Stimulated activated CD4-positive, alpha-beta T cell treated with anti-CD3 and anti-CD28 coated beads, Interleukin-1b, Interleukin-23, amount 100 ng/mL, for 24 hours (primary cell): ENCODE measurements around the gene RNASE8.

Source experiments
- DNase-seq, 4 experiments: peaks; one replicate each; pipeline ENCODE4 v3.0.0-alpha.2; 2020; ENCODE audit warnings: low read depth in 4 of 4, low spot score in 1 of 4

The RNASE8 gene

DNA sequence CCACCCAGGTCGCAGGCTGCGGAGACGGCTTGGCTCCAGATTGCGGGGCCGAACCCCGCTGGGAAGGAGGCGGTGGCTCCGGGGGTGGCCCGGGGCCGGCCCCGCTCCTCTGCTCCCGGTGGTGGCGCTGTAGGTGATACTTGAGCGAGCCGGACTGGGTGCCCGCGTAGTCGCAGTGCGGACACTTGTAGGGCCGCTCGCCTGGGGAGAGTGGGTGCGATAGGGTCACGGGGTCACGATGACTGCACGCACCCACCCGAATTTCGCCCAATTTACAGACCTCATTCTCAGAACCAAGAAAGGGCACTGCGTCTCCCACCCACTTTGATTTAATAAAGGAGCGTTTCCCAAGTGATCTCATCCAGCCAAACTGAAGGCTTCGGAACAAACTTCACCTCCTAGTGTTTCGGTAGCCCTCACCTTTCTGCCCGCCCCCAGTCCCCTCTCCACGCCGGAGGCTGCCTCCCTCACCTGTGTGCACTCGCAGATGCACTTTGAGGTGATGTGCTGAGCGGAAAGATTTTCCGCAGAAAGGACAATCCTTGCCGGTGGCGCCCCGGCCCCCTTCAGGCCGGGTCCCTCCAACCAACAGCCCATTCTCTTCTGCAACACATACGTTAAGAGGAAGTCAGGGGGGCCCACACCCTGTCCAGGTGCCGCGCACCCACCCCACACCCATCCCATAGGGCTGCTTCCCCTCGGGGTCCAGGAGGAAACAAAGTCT is 33.5 kb downstream of the RNASE8 start:
- no peak for DNase-seq

DNA sequence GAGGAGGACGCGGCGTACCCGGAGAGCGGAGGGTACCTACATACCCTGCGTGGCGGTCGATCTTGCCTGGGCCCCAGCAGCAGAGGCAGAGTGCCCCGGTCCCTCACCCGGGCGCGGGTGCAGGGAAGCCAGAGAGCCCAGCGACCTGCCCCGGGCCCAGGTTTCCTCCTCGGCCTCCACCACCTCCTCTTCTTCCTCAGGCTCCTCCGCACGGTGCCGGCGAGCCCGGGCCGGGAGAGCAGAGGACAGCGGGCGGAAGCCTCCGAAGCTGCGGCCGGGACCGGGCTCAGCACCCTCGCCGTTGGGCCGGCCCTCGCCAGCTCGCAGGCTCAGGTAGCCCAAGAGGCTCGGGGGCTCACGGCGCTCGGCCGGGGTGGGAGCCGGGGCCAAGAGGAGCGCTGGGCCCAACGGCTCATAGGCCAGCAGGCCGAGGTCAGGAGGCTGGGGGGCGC is 34.2 kb downstream of the RNASE8 start:
- DNase-seq = no peak

DNA sequence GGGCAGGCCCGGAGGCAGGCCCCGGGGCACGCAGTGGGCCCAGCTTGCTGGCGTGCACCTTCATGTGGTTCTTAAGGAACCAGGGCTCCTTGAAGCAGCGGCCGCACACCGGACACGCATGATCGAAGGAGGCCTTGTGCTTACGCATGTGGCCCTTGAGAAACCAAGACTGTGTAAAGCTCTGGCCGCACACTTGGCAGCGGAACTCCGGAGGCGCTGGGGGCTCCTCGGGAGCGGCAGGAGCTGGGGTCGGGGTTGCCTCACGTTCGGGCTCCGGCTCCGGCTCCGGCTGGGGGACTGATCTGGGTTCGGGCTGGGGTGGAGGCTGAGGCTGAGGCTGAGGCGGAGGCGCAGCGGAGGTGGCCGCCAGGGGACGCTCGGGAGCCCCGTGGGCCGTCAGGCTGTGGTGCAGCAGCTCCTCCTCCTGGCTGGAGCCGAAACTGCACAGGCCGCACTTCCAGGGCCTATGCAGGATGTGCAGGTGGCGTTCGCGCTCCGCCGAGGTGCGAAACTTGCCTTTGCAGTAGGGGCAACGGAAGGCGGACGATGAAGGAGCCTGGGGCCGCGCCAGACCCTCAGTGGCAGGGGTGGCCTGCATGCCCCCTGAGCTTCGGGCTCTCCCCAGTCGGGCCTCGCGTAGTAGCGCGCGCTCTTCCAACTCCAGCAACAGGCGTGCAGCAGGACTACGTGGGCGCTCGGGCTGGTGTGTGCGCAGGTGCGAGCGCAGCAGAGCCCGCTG is 34.8 kb downstream of the RNASE8 start:
- peak; percentile 85 to 95 (median 86) for DNase-seq

DNA sequence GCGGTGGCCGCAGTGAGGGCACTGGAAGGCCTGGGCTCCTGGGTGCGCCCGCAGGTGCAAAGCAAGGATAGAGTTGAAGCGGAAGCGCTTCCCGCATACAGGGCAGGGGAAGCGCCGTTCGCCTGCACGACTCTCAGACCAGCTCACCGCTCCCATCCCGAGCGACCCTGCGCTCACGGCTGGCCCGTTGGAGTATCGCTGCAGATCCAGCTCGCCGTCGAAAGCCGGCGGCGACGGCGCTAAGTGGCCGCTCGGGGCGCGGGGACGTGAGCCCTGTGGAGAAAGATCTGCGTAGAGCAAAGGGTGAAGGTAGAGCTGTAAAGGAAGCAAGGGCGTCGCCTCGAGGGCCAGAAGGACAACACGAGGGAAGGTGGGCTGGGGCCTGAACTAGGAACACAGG is 35.4 kb downstream of the RNASE8 start:
- no peak for DNase-seq

DNA sequence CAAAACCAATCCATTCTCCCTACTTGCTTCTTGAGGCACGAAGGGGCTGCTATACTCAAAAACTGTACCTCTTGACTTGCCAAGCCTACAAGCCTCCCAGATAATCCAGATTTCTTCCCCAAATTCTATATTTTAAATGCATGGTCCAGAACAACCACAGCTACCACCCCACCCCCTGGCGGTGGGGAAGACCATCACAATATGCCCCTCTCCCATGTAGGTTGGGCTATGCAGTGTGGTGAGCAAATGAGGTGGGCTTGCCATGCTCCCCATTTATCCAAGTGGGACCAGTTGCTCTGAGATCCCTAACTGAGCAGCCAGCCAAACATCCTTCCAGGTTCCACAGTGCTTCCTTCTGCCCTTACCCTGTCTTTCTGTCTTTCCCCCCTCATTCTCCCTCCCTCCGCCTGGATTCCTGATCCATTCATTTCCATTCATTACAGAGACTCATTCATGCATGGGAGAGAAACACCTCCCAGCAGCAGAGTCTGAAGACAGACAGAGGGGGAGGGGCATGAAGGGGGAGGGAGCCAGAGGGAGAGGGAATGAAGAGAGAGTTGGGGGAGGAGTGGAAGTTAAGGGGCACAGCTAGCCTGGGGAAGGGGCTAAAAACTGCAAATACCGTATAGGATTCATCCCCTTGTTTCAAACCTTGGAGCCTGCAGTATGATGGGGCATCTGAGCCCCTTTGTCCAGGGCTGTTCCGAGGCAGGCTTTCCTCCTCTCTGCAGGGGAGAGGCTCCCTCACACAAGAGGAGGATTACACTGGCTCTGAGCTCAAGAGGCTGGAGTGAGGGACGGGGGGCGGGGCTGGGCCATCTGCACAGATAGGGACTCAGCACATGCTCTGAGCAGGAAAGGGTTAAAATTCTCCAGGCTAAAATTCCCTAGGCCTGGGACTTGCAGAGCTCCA is 36.4 kb downstream of the RNASE8 start:
- no peak for DNase-seq

DNA sequence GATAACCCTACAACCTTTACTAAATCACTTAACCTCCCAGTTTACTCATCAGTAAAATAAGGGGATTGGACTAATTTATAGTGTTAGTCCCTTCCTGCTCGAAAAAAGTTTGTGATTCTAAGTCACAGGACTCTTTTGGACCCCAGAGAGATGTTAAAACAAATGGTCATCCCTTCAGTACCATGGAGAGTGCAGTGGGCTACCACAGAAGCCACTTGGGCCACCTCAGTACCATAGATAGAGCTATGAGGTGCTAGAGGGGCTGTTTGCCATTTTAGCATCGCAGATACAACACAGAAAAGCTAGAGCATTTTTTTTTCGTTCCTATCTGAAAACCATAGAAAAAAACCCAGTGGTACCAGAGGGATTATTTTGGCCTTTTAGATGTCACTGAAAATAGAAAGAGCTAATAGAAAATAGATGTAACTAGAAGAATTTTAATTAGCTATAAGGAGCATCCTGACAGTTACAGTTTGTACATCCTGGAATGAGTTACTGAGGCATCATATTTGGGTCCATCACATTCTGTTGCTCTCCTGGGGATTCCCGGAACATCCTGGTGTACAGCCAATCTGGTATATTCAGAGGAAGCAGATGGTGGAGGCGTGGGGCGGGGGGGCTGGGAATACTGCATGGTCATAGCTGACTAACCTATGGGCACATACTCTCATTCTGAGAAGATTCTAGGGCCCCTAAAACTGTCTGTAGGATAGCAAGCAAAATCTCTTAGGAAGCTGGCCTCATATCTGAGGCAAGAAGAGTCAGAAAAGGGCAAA is 38.0 kb downstream of the RNASE8 start:
- DNase-seq = no peak

DNA sequence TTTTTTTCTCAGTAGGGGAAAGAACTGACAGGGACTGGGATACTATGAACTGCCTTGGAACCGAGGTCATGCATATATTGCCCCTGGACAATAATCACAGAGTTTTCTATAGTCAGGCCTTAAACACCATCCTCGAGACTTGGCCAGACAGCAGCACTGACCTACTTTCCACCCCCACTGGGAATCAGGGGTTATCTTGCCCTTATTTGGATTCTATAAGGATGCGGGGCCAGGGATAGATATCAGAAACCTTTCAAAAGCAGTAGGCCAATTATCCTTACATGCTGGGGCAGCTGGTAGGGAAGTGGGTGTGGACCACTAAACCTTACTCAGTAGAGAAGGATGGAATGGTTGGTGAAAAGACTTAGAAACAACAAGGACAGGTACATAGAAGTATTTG is 38.8 kb downstream of the RNASE8 start:
- DNase-seq = no peak

DNA sequence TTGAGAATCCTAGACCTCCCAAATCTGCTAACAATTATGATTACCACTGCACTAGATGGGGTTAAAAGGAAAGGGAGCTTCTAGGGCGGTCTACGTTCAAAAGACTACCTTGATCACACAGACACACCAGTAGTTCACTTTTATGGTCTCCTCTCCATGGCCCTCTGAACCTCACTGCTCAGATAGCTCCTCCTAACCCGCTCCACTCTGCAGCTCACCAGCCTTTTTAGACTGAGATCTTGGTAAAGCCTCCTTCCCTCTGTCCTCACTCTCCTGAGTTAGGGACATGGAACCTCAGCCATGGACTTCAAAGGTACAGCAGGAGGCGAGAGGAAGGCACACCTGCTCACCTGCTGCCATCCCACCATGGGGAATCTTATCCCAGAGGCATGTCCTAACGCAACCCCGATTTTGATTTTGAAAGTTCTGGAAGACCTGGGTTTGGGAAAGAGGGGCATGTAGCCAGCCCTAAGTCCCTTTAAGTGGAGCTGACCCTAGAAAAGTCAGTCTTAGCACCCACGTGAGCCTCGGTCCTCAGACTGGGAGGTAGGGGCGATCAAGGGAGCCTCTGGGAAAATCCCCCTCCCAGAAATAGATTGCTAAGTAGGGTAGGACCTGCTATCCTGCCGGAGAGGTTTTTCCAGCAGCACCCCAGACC is 39.5 kb downstream of the RNASE8 start:
- DNase-seq = no peak

DNA sequence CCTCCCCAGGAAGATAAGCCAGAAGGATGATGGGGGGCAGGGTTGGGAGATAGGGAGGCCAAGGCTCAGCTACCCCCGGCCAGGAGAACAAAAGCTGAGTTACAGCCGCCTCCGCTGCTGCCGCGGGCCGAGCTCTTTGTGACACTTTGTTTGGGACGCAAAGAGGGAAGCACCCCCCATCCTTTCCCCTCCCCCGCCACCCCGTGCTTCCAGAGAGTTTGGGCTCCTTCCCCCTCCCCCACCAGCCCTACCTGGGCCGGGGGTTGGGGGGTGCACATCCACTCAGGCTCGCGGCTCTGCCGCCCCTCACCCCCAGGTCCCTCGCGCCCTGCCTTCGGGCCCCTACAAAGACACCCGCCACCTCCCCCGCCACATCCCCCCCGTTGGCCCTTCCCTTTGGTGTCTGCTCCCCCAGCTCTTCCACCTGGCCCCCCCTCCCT is 40.0 kb downstream of the RNASE8 start:
- no peak for DNase-seq

DNA sequence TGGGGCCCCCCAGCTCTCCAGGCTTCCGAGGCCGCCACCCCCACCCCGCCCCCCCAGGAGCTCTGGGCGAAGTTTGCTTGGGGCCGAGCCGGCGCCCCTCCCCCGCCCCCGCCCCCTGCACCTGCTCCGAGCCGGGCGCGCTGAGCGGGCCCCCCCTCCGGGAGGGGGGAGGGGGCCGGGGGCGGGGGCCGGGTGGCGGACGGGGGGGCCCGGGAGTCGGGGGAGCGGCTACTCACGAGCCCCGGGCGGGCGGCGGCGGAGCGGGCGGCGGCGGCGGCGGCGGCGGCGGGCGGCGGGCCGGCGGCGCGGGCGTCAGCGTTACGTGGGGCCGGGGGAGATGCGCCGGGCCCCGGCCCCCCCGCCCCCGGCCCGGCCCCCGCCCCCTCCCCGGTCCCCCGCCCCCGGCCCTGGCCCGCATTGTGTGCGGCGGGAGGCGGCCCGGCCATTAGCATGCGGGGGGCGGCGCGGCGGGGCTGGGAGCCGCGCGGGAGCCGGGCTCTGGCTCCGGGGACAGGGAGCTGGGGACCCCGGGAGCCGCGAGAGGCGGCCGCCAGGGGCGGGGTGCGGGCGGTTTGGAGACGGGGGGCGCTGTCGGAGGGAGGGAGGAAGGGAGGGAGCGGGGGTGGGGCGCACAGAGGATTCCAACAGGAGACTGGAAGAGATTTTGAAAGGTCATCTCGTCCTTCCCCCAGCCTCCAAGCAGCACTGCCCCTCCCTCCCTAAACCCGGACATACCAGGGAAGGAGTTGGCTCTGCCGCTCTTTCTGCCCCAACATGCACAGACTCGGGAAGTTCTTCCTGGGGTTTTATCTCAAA is 40.7 kb downstream of the RNASE8 start, which contains the start of gene ZNF219:
TSS of gene ZNF219 (minus strand) at position 580 of the 816 bp plus-strand sequence. CDS start 5,064 bp downstream, outside the sequence.
- no peak for DNase-seq

DNA sequence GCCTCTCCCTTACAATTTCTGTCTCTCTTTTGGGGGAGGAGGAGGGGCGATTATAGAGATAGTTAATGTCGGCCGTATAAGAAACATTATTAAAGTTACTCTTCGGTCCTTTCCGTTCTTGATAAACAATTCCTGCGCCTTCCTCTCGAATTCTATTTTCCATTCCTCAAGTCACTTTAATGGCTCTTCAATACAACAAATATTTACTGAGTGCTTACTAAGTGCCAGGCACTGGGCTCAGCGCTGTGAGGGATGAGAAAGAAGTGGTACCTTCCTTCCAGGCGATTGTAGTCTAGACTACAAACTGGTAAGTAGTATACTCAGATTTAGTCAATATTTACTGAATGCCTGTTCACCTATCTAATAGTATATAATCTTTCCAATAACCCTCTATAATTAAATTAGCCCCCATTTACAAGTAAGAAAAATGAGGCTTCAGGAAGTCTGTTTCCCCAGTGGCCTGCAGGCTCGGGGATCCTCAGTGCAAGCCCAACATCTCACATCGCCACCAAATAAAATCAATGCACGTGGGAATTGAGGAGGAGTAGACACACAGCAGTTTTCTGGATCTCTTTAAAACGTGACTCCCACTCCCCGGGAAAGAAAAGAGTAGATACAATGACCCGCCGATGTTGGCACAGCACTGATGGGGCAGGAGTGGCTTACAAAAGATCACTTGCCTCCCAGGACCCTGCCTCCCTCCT is 41.4 kb downstream of the RNASE8 start:
- DNase-seq = no peak

DNA sequence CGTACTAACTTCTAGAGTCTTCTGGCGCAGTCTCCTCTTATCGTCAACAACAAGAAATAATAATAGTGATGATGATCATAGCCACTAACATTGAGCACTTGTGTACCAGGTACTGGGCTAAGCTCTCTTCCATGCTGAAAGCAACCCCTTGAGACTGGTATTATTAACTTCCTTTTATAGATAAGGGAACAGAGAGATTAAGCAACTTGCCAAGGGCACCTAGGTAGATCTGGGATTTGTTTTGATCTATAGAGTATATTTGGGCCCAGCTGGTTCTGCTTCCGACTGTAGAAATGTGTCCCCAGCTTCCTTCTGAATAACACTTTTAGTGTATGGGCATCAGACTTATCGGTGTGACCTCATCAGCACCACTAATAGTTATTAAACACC is 42.0 kb downstream of the RNASE8 start:
- no peak for DNase-seq

DNA sequence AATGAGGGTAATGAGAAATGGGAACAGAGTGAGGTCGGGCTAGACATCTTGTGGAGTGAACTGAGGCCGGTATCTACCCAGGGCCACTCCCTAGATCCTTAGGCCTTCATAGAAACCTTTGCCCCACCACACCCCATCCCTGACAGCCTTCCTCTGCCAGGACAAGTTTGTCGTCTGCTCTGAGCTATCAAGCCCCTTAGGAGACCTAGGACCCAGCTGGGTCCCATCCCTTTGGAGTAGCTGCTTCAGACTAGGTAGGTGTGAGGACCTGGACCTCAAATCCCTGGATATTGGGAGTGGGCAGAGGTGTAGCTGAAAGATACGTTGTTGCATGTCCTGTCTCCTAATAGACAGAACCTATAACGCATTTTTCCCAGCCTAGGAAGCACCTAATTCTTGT is 43.3 kb downstream of the RNASE8 start, which contains the start of gene TMEM253:
TSS of gene TMEM253 (plus strand) at position 136 of the 400 bp plus-strand sequence. CDS start 278 bp downstream, outside the sequence.
- no peak for DNase-seq

DNA sequence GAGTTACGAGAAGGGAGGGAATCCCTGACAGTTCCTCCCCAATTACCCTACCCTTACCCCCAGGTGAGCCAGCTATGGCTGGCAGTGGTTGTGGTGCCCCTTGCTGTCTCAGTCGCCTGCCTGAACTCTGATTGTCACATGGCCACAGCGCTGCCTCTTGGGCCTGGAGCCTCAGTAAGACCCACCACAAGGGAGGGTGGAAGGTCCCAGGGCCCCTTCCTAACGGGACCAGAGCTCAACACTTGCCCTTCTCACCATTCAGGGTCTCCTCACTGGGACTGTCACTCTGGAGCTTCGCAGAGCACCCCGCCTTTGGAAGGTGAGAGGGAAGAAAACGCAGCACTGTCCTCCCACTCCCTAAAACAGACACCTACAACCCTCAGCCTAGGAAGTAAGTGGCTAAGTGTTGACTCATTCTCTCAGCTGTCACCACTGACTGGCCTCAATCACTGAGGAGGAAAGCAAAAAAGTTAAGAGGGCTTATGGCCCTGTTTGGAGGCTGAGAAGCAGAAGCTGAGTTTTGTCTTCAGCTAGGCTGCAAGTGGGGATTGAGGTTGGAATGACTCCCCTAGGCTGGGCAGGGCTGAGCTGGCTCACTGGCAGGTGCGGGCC is 44.3 kb downstream of the RNASE8 start:
- no peak for DNase-seq

DNA sequence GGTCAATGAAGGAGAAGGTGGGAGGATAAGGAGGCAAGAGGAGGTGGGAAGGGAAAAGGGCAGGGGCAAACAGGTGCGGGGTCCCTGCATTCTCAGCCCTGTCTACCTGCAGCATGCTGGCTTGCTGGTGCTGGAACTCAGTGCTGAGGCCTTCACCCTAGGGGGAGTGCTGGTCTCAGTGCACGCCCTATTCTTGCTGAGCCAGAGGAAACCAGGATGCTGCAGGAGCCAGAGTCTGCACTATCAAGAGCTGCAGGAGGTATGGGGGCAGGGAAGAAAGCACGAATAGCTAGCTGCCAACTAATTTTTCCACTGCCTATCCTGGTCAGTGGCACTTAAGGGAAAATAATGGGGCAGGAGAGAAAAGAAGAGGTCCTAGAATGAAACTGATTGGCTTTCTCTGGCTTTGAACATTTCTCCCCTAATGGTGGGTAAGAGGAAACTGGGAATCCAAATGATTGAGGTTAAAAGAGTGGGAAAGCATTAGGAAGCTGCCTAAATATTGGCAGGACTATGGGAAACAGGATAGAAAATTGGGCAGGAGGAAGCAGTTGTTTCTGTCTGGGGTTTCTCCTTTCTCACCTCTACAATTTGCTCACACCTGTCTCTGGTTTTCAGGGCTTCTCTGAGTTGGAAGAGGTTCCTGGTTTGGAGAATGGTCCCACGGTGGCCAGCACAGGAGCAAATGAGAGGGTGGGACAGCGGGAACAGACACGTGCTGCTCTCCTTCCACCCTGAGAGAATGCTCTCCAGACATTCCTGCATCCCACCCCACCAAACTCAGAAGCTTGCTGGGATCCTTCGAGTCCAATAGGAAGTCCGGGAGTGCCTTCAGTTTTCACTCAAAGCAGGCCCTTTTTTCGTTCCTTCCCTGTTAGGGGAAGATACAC is 45.1 kb downstream of the RNASE8 start:
- DNase-seq = no peak

DNA sequence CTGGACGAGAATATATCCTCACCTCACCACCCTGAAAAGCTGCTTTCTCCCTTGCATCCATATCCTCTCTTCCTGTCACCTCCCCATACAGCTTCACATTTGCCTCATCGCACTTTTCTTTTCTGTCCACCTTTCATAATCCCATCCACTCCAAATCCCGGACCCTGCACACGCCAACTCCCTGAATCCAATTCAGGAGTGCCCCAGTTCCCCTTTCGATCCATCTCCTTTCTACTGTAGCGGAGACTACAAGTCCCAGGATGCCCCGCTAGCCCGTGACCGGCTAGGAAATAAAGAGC is 45.7 kb downstream of the RNASE8 start:
- DNase-seq = no peak

DNA sequence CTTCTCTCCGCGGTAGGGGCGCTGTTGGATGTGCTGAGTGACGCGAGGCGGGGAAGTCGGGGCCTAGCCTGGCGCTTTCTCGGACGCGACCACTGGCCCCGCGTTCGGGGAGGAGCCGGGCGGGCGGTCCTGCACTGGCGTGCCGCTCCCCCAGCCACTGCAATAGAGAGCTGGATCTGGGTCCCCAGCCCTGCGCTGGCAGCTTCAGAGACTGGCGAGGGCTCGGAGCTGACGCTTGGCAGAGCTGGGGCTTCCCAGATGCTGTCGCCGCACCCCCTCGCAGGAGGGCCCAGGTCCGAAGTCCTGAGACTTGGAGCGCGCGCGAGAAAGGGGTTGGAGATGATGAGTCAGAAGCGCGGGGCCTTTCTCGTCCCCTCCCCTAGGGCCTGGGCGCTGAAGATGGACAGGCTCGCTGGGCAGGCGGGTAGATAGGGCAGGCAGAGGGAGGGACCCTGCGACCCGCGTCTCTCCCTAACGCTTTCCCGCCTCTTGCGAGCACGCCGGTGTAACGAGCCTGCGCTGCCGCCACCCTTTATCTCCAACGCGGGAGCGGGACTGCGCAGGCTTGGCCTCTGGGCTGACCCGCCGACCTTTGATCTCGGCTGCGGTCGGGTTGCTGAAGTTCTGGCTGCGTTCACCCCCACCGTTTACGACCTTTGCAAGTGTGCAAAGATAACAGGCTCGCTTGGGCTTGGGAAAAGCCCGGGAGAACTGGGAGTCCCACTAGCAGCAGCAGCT is 46.3 kb downstream of the RNASE8 start:
- DNase-seq = peak; percentile 83 to 89 (median 86)
